ENCODE measurements around the gene MGAT4B. TPM values are rescaled to one million over a fixed set of nuclear protein-coding genes. Genes with fewer than 3 reads are reported as not detected.

Gene MGAT4B
- polyA plus RNA-seq, 2 of the 4 experiments (the other 2 are of a cell fraction) = 57.4 to 166 TPM

DNA sequence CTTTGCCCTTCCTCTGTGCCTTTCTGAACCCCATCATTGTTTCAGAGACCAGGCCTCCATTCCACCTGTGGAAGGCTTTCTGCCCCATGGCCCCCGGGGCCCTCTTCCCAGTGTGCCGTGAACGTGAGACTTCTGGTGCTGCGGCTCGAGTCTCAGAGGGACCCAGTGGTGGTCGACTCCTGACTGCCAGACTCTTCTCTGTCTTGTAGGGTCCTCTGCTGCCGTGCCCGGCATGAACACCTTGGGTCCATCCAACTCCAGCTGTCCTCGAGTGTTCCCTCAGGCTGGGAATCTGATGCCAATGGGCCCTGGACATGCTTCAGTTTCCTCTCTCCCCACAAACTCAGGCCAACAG lies 33.0 kb downstream of the MGAT4B start (continued):
- no peak for TF ChIP-seq ESRRA (IDR thresholded peaks at IDR 0.05; ENCODE audit: borderline replicate concordance, low read length)
- no peak for TF ChIP-seq FOXS1 (CRISPR knock-in tag; IDR thresholded peaks at IDR 0.05)

DNA sequence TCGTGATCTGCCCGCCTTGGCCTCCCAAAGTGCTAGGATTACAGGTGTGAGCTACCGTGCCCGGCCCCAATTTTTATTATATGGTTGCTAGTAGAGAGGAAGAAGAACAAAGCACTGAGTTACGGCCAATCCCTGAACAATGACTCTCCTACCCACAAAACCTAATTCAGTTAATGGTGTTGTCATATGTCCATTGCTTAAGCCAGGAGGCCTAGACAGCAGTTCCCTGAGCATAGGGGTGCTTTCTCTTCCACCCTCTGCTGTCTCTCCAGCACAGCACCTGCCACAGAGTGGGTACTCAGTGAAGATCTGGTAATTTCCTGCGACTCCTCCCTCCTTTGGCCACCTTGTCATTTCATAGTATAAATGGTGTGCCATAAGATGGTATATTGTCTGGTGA lies 34.3 kb downstream of the MGAT4B start:
- ATAC-seq = no peak

DNA sequence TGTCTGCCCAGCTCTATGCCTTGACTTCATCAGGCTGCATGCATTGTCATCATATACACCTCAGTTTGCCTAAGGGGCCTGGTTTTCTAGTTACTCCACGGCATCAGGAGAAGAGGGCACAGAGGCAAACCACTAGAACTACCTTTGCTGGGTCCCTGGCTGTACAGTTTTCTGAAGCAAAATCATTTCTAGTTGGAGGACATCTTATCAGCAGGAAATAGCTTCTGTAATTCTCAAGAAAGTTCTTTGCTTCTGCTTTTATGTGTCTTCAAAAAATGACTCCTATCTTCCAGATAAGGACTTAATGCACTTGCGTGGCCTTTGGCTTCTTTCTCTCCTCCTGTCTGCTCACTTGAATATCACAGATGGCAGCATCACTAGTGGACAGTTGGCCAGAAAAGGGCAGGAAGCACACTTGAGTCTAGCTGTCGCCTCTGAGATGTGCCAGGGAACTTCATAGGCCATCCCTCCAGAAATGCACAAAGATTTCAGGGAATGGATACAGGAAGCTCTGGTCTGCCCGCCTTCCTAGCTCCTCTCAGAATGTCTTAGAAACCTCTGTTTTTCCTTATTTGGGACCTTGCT lies 35.3 kb downstream of the MGAT4B start:
- TF ChIP-seq, protein P1, sequence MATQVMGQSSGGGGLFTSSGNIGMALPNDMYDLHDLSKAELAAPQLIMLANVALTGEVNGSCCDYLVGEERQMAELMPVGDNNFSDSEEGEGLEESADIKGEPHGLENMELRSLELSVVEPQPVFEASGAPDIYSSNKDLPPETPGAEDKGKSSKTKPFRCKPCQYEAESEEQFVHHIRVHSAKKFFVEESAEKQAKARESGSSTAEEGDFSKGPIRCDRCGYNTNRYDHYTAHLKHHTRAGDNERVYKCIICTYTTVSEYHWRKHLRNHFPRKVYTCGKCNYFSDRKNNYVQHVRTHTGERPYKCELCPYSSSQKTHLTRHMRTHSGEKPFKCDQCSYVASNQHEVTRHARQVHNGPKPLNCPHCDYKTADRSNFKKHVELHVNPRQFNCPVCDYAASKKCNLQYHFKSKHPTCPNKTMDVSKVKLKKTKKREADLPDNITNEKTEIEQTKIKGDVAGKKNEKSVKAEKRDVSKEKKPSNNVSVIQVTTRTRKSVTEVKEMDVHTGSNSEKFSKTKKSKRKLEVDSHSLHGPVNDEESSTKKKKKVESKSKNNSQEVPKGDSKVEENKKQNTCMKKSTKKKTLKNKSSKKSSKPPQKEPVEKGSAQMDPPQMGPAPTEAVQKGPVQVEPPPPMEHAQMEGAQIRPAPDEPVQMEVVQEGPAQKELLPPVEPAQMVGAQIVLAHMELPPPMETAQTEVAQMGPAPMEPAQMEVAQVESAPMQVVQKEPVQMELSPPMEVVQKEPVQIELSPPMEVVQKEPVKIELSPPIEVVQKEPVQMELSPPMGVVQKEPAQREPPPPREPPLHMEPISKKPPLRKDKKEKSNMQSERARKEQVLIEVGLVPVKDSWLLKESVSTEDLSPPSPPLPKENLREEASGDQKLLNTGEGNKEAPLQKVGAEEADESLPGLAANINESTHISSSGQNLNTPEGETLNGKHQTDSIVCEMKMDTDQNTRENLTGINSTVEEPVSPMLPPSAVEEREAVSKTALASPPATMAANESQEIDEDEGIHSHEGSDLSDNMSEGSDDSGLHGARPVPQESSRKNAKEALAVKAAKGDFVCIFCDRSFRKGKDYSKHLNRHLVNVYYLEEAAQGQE (IDR thresholded peaks at IDR 0.05) = no peak
- TF ChIP-seq ZC3H11A (IDR thresholded peaks at IDR 0.05) (no peak), ESRRA (IDR thresholded peaks at IDR 0.05; ENCODE audit: borderline replicate concordance, low read length) (no peak), JUN (IDR thresholded peaks at IDR 0.05) (no peak)
- H3K4me1 ChIP-seq = peaks cover 2% of the 10 kb centered on the region
- no peak for FAIRE-seq
- no peak overlapping the region for H3K4me3 ChIP-seq
- H3K27ac ChIP-seq = no peak overlapping the region
- no peak overlapping the region for H3K4me2 ChIP-seq
- ChIA-PET CTCF (interaction anchor here (1.0 to 2.3 kb wide), 5 partner anchors 8 to 94 kb away, joined by 3 to 9 read pairs (median 6); no protein-coding TSS in a partner anchor), POLR2A (interaction anchor here (1.0 kb wide), 1 partner anchor 148 kb away, joined by 3 read pairs; the partner anchor contains the start of gene HNRNPH1)
- 96% methylated on average over 4 of the region's 4 CpGs for WGBS (ENCODE audit: missing lambda C conversion rate)
- no peak for ATAC-seq
- DNase-seq (ENCODE audit: low read depth in 1 of 2, low spot score in 1 of 2) = no peak
- no peaks in the 10 kb centered on the region for H3K9me3 ChIP-seq

More for the DNA sequence above, 34.3 kb downstream of the MGAT4B start:
- 87% methylated on average over 6 of the region's 6 CpGs for WGBS (ENCODE audit: missing lambda C conversion rate)
- FAIRE-seq = no peak
- ChIA-PET CTCF (interaction anchor here (1.3 to 2.3 kb wide), 3 partner anchors 9 to 24 kb away, joined by 6 to 9 read pairs (median 8); no protein-coding TSS in a partner anchor), POLR2A (no interaction called here)
- Histone ChIP-seq H3K4me2 (no peak overlapping the region), H3K4me1 (no peaks in the 10 kb centered on the region), H3K4me3 (no peak overlapping the region), H3K9me3 (no peaks in the 10 kb centered on the region), H3K27ac (no peak overlapping the region)
- TF ChIP-seq NR3C1 (IDR thresholded peaks at IDR 0.05) (no peak), NPAS2 (CRISPR knock-in tag; IDR thresholded peaks at IDR 0.05; ENCODE audit: borderline replicate concordance) (no peak), HDAC2 (IDR thresholded peaks at IDR 0.05) (no peak), ZC3H11A (IDR thresholded peaks at IDR 0.05) (no peak), FOSB (CRISPR knock-in tag; IDR thresholded peaks at IDR 0.05) (no peak), RAD21 (conservative IDR thresholded peaks at IDR 0.05 in 1 of 2, IDR thresholded peaks at IDR 0.05 in 1 of 2) (no peak), HEYL (CRISPR knock-in tag; IDR thresholded peaks at IDR 0.05) (no peak)
- TF ChIP-seq, protein P2, sequence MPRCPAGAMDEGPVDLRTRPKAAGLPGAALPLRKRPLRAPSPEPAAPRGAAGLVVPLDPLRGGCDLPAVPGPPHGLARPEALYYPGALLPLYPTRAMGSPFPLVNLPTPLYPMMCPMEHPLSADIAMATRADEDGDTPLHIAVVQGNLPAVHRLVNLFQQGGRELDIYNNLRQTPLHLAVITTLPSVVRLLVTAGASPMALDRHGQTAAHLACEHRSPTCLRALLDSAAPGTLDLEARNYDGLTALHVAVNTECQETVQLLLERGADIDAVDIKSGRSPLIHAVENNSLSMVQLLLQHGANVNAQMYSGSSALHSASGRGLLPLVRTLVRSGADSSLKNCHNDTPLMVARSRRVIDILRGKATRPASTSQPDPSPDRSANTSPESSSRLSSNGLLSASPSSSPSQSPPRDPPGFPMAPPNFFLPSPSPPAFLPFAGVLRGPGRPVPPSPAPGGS (IDR thresholded peaks at IDR 0.05) = no peak
- TF ChIP-seq, protein P3, sequence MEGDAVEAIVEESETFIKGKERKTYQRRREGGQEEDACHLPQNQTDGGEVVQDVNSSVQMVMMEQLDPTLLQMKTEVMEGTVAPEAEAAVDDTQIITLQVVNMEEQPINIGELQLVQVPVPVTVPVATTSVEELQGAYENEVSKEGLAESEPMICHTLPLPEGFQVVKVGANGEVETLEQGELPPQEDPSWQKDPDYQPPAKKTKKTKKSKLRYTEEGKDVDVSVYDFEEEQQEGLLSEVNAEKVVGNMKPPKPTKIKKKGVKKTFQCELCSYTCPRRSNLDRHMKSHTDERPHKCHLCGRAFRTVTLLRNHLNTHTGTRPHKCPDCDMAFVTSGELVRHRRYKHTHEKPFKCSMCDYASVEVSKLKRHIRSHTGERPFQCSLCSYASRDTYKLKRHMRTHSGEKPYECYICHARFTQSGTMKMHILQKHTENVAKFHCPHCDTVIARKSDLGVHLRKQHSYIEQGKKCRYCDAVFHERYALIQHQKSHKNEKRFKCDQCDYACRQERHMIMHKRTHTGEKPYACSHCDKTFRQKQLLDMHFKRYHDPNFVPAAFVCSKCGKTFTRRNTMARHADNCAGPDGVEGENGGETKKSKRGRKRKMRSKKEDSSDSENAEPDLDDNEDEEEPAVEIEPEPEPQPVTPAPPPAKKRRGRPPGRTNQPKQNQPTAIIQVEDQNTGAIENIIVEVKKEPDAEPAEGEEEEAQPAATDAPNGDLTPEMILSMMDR (IDR thresholded peaks at IDR 0.05) = no peak
- TF ChIP-seq, protein P4, sequence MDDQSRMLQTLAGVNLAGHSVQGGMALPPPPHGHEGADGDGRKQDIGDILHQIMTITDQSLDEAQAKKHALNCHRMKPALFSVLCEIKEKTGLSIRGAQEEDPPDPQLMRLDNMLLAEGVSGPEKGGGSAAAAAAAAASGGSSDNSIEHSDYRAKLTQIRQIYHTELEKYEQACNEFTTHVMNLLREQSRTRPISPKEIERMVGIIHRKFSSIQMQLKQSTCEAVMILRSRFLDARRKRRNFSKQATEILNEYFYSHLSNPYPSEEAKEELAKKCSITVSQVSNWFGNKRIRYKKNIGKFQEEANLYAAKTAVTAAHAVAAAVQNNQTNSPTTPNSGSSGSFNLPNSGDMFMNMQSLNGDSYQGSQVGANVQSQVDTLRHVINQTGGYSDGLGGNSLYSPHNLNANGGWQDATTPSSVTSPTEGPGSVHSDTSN (IDR thresholded peaks at IDR 0.05) = no peak
- DNase-seq (ENCODE audit: low read depth in 1 of 2, low spot score in 1 of 2) = no peak
